ENCODE data around the gene SNTG2. TPM values are rescaled to one million over a fixed set of nuclear protein-coding genes. Genes with fewer than 3 reads are reported as not detected.

SNTG2 gene
- total RNA-seq, 2 donors from 2014 or later: 2.0 to 5.0 TPM

- Histone ChIP-seq H3K27ac (no peak overlapping the region), H3K36me3 (no peaks in the 10 kb centered on the region), H3K27me3 (replicated peaks; ENCODE audit: insufficient read depth) (no peaks in the 10 kb centered on the region), H3K9me3 (no peaks in the 10 kb centered on the region), H3K4me1 (replicated peaks) (no peaks in the 10 kb centered on the region), H3K4me3 (no peak overlapping the region)
- 72% methylated on average over 5 of the region's 5 CpGs for WGBS
- TF ChIP-seq, protein P1, sequence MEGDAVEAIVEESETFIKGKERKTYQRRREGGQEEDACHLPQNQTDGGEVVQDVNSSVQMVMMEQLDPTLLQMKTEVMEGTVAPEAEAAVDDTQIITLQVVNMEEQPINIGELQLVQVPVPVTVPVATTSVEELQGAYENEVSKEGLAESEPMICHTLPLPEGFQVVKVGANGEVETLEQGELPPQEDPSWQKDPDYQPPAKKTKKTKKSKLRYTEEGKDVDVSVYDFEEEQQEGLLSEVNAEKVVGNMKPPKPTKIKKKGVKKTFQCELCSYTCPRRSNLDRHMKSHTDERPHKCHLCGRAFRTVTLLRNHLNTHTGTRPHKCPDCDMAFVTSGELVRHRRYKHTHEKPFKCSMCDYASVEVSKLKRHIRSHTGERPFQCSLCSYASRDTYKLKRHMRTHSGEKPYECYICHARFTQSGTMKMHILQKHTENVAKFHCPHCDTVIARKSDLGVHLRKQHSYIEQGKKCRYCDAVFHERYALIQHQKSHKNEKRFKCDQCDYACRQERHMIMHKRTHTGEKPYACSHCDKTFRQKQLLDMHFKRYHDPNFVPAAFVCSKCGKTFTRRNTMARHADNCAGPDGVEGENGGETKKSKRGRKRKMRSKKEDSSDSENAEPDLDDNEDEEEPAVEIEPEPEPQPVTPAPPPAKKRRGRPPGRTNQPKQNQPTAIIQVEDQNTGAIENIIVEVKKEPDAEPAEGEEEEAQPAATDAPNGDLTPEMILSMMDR (IDR thresholded peaks at IDR 0.05): no peak
- TF ChIP-seq POLR2A (IDR thresholded peaks at IDR 0.05) (no peak), POLR2AphosphoS5 (IDR thresholded peaks at IDR 0.05) (no peak)
- intact Hi-C loops (cut with DNase I): no loop called here
- DNase-seq (ENCODE audit: low spot score): no peak
Measured at GRCh38 chr2:1350111-1350510, 399.5 kb downstream of the SNTG2 start.

DNA sequence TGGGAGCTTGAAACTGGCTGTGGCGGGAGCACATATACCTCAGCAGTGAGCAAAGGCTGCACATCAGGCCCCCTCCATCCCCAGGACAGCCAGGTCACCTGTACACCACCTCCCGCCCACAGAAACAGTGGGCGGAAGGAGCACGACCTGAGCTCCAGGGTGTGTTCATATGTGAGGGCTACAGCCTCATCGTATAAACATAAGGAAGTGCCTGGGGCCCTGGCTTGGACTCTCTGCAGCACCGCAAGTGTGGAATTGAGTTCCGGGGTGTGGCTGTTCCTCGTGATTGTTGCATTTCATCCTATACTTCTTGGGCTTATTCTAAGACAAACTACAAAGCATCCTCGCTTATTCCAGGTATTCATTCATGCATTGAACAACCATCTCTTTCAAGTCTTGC is 402.5 kb downstream of the SNTG2 start:
- no peak for DNase-seq (ENCODE audit: low spot score)
- Histone ChIP-seq H3K27me3 (replicated peaks; ENCODE audit: insufficient read depth) (no peaks in the 10 kb centered on the region), H3K36me3 (no peaks in the 10 kb centered on the region), H3K9me3 (no peaks in the 10 kb centered on the region), H3K27ac (no peak overlapping the region), H3K4me3 (no peak overlapping the region), H3K4me1 (replicated peaks) (no peaks in the 10 kb centered on the region)
- WGBS: 83% methylated on average over 9 of the region's 9 CpGs
- intact Hi-C loops (cut with DNase I): no loop called here
- TF ChIP-seq, protein P1 (IDR thresholded peaks at IDR 0.05): no peak
- no peak for TF ChIP-seq POLR2A (IDR thresholded peaks at IDR 0.05)
- TF ChIP-seq POLR2AphosphoS5 (IDR thresholded peaks at IDR 0.05): no peak

GRCh38 chr2:1353543-1353942 is 402.9 kb downstream of the SNTG2 start:
- WGBS: 79% methylated on average over 10 of the region's 10 CpGs
- Histone ChIP-seq H3K36me3 (no peaks in the 10 kb centered on the region), H3K4me1 (replicated peaks) (no peaks in the 10 kb centered on the region), H3K27me3 (replicated peaks; ENCODE audit: insufficient read depth) (no peaks in the 10 kb centered on the region), H3K27ac (no peak overlapping the region), H3K4me3 (no peak overlapping the region), H3K9me3 (no peaks in the 10 kb centered on the region)
- no peak for TF ChIP-seq POLR2AphosphoS5 (IDR thresholded peaks at IDR 0.05)
- intact Hi-C loops (cut with DNase I): no loop called here
- DNase-seq (ENCODE audit: low spot score): no peak

DNA sequence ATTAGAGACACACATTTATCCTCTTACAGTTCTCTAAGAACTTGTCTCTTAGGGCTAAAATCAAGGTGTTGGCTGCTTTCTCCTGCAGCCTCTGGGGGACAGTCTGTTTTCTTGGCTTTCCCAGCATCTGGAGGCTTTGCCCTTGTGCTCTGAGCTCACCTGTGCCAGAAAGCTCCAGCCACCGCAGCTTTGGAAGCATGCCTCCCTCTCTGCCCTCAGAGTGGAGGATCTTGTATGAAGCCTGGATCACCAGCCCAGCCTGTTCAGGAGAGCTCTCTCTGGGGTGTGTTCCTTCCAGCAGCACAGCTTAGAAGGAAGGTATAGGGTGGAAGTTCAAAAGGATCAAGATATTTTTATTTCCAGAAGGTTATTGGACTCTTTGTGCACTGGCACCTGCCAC is 409.5 kb downstream of the SNTG2 start:
- Histone ChIP-seq H3K27ac (no peak overlapping the region), H3K4me3 (no peak overlapping the region), H3K27me3 (replicated peaks; ENCODE audit: insufficient read depth) (no peaks in the 10 kb centered on the region), H3K9me3 (no peaks in the 10 kb centered on the region), H3K36me3 (no peaks in the 10 kb centered on the region), H3K4me1 (replicated peaks) (no peaks in the 10 kb centered on the region)
- TF ChIP-seq, protein P1 (IDR thresholded peaks at IDR 0.05): no peak
- TF ChIP-seq POLR2AphosphoS5 (IDR thresholded peaks at IDR 0.05) (no peak), POLR2A (IDR thresholded peaks at IDR 0.05) (no peak)
- intact Hi-C loops (cut with DNase I): no loop called here
- DNase-seq (ENCODE audit: low spot score): no peak
- 53% methylated on average over 1 of the region's 1 CpG for WGBS

- no peak overlapping the region for H3K4me3 ChIP-seq
- H3K4me1 ChIP-seq (replicated peaks): no peaks in the 10 kb centered on the region
- H3K27me3 ChIP-seq (replicated peaks; ENCODE audit: insufficient read depth): no peaks in the 10 kb centered on the region
- intact Hi-C loops (cut with DNase I): no loop called here
- no peak for DNase-seq (ENCODE audit: low spot score)
- H3K36me3 ChIP-seq: no peaks in the 10 kb centered on the region
- H3K27ac ChIP-seq: no peak overlapping the region
- WGBS: 85% methylated on average over 6 of the region's 6 CpGs
- TF ChIP-seq POLR2AphosphoS5 (IDR thresholded peaks at IDR 0.05) (no peak), POLR2A (IDR thresholded peaks at IDR 0.05) (no peak)
- TF ChIP-seq, protein P1 (IDR thresholded peaks at IDR 0.05): no peak
- no peaks in the 10 kb centered on the region for H3K9me3 ChIP-seq
Measured at GRCh38 chr2:1360557-1361250, 410.1 kb downstream of the SNTG2 start.

Data from prostate gland (tissue), 2 donors.